Activated CD4-positive, alpha-beta T cell treated with anti-CD3 and anti-CD28 coated beads for 1 hour (primary cell): Measurements from ENCODE around the gene TPGS2.
"Not testable (repeated sequence)": the region's sequence is repeated elsewhere in the genome, so short reads cannot be mapped to it uniquely, and the experiment has no call there.

ENCODE experiments used
- DNase-seq: peaks from one replicate; pipeline ENCODE4 v3.0.0-alpha.2; 2020

Gene TPGS2

GRCh38 chr18:36821681-36822080 lies 7.1 kb downstream of the TPGS2 start:
- no peak for DNase-seq

- DNase-seq: no peak
Observed at GRCh38 chr18:36819621-36820020, 9.2 kb downstream of the TPGS2 start.

- no peak for DNase-seq
Observed at GRCh38 chr18:36818652-36819051, 10.2 kb downstream of the TPGS2 start.

- no peak for DNase-seq
Observed at GRCh38 chr18:36817039-36817438, 11.8 kb downstream of the TPGS2 start.

- not testable (repeated sequence) for DNase-seq
Observed at GRCh38 chr18:36816096-36816495, 12.7 kb downstream of the TPGS2 start.

- DNase-seq: no peak
Observed at GRCh38 chr18:36814994-36815393, 13.8 kb downstream of the TPGS2 start.

GRCh38 chr18:36813824-36814223 lies 15.0 kb downstream of the TPGS2 start:
- DNase-seq: no peak

GRCh38 chr18:36813101-36813775 lies 15.6 kb downstream of the TPGS2 start:
- no peak for DNase-seq

- no peak for DNase-seq
Observed at GRCh38 chr18:36812678-36813077, 16.1 kb downstream of the TPGS2 start.

- DNase-seq: no peak
Observed at GRCh38 chr18:36811955-36812354, 16.8 kb downstream of the TPGS2 start.

GRCh38 chr18:36811430-36811829 lies 17.4 kb downstream of the TPGS2 start:
- no peak for DNase-seq

GRCh38 chr18:36809590-36810381 lies 19.0 kb downstream of the TPGS2 start:
- DNase-seq: no peak

- no peak for DNase-seq
Observed at GRCh38 chr18:36808681-36809080, 20.1 kb downstream of the TPGS2 start.

- no peak for DNase-seq
Observed at GRCh38 chr18:36805105-36805504, 23.7 kb downstream of the TPGS2 start.

- DNase-seq: no peak
Observed at GRCh38 chr18:36798738-36799473, 29.9 kb downstream of the TPGS2 start.

- no peak for DNase-seq
Observed at GRCh38 chr18:36792634-36793283, 36.0 kb downstream of the TPGS2 start.

GRCh38 chr18:36786686-36787085 lies 42.1 kb downstream of the TPGS2 start:
- DNase-seq: no peak

- DNase-seq: no peak
Observed at GRCh38 chr18:36783792-36784191, 45.0 kb downstream of the TPGS2 start.

GRCh38 chr18:36782710-36783109 lies 46.1 kb downstream of the TPGS2 start:
- DNase-seq: no peak

GRCh38 chr18:36780748-36781147 lies 48.1 kb downstream of the TPGS2 start:
- DNase-seq: no peak

GRCh38 chr18:36777566-36777965 lies 51.2 kb downstream of the TPGS2 start:
- DNase-seq: no peak

- DNase-seq: no peak
Observed at GRCh38 chr18:36776650-36777049, 52.2 kb downstream of the TPGS2 start.

- DNase-seq: no peak
Observed at GRCh38 chr18:36775396-36775795, 53.4 kb downstream of the TPGS2 start.
